Body of pancreas (tissue), 4 donors: Measurements from ENCODE around the gene CFAP57.

ENCODE experiments used
- POLR2A ChIP-seq, 3 donors: fragments of 450-650 bp; IDR thresholded peaks; one replicate each; pipeline ENCODE4 v1.6.1; 2016; ENCODE audit warnings: antibody characterized with exemption in 3 of 3, mild to moderate bottlenecking in 2 of 3
- TF ChIP-seq, protein P1 (sequence below), 7 experiments: fragments of 450-650 bp in 4 of 7; fragments of 200-600 bp in 3 of 7; sonication (generic) in 3 of 7; IDR thresholded peaks; one replicate each; pipeline ENCODE4 v1.5.1; 2016 to 2019; ENCODE audit warnings: antibody characterized with exemption in 7 of 7

DNA sequence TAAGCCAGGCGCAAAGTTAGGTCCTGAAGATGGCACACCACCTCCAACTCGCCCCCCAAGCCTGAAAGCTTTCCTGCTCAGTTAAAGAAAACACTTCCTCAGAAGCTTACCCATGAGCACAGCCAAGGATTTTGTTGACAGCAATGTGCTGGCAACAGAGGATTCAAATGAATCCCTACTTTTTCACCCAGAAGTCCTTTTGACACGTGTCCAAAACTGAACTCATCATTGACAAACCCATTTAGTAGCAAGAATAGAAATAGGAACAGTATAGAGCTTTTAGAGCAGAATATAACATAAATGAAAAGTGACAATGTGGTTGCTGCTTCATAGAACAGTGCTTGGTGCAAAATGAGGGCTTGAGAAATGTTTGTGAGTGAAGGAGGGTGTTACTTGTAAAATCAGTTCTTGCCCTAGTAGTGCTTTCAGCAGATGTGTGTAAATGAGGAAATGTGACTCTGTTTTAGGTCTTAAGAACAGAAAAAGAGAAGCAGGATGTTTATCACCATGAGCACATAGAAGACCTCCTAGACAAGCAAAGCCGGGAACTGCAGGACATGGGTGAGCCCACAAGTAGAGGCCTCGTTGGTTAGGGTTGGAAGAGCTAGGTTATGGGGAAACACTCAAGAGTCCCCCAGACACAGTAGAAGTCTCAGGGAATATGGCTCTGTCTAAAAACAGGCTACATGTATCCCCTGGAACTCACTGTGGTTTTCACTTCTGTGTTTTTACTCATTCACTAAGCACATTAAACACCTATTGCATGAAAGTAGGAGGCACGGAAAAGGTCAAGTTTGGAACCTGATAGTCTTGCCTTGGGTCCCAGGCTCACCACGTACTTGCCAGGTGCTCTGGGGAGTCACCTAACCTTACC is 49.0 kb downstream of the CFAP57 start:
- TF ChIP-seq, protein P1, sequence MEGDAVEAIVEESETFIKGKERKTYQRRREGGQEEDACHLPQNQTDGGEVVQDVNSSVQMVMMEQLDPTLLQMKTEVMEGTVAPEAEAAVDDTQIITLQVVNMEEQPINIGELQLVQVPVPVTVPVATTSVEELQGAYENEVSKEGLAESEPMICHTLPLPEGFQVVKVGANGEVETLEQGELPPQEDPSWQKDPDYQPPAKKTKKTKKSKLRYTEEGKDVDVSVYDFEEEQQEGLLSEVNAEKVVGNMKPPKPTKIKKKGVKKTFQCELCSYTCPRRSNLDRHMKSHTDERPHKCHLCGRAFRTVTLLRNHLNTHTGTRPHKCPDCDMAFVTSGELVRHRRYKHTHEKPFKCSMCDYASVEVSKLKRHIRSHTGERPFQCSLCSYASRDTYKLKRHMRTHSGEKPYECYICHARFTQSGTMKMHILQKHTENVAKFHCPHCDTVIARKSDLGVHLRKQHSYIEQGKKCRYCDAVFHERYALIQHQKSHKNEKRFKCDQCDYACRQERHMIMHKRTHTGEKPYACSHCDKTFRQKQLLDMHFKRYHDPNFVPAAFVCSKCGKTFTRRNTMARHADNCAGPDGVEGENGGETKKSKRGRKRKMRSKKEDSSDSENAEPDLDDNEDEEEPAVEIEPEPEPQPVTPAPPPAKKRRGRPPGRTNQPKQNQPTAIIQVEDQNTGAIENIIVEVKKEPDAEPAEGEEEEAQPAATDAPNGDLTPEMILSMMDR (IDR thresholded peaks at IDR 0.05) = no peak
- no peak for TF ChIP-seq POLR2A (IDR thresholded peaks at IDR 0.05)
